Common myeloid progenitor, CD34-positive (primary cell): Measurements from ENCODE around the gene TRPC5OS. TPM values are rescaled to one million over a fixed set of nuclear protein-coding genes. Genes with fewer than 3 reads are reported as not detected.

Experiments
- CTCF ChIA-PET: fragments of 350-600 bp; sonication (Branson Sonifier 250); formaldehyde crosslinking; loops from one replicate; lab custom pipeline; 2021; ENCODE audit warnings: antibody characterized with exemption; lab: Charles Lee
- POLR2A ChIA-PET: fragments of 350-600 bp; sonication (Branson Sonifier 250); formaldehyde crosslinking; loops from one replicate; lab custom pipeline; 2021; ENCODE audit warnings: antibody characterized with exemption; lab: Charles Lee
- DNase-seq, 3 donors: peaks; one replicate each; pipeline versions ENCODE4 v3.0.0 to v3.0.0-alpha.2; 2013
- H3K27ac ChIP-seq, 2 experiments: 1 replicate in 1 of 2; 2 replicates in 1 of 2; pipeline ENCODE4 v1.7.0; 2013; ENCODE audit warnings: inconsistent platforms in 2 of 2, low read length in 2 of 2, mild to moderate bottlenecking in 2 of 2, low read depth in 1 of 2, moderate library complexity in 1 of 2; ENCODE audit not compliant: severe bottlenecking in 2 of 2, insufficient read depth in 1 of 2, poor library complexity in 1 of 2
- H3K27me3 ChIP-seq, 5 experiments: replicated peaks in 2 of 5; 1 replicate in 3 of 5; 2 replicates in 2 of 5; pipeline versions ENCODE4 v1.6.1 to v1.7.0; 2013; ENCODE audit warnings: low read length in 4 of 5, mild to moderate bottlenecking in 2 of 5, moderate library complexity in 2 of 5, inconsistent platforms in 1 of 5; ENCODE audit not compliant: insufficient read depth in 5 of 5, control insufficient read depth in 4 of 5
- H3K36me3 ChIP-seq, 4 experiments: 1 replicate in 2 of 4; 2 replicates in 2 of 4; pipeline versions ENCODE4 v1.6.1 to v1.7.0; 2013; ENCODE audit warnings: low read length in 3 of 4, control low read depth in 1 of 4, mild to moderate bottlenecking in 1 of 4; ENCODE audit not compliant: control insufficient read depth in 4 of 4, insufficient read depth in 4 of 4
- H3K4me1 ChIP-seq, 4 experiments: 1 replicate in 3 of 4; 2 replicates in 1 of 4; pipeline versions ENCODE4 v1.6.1 to v1.7.1; 2013; ENCODE audit warnings: low read length in 3 of 4, mild to moderate bottlenecking in 3 of 4, control low read depth in 1 of 4, inconsistent platforms in 1 of 4, moderate library complexity in 1 of 4; ENCODE audit not compliant: control insufficient read depth in 4 of 4, insufficient read depth in 4 of 4; ENCODE audit errors: control extremely low read depth in 1 of 4
- H3K4me3 ChIP-seq, 7 experiments: 1 replicate in 4 of 7; 2 replicates in 3 of 7; pipeline versions ENCODE4 v1.5.1 to v1.7.0; 2013; ENCODE audit warnings: mild to moderate bottlenecking in 7 of 7, low read length in 6 of 7, moderate library complexity in 6 of 7, inconsistent platforms in 2 of 7, low read depth in 2 of 7, control low read depth in 1 of 7; ENCODE audit not compliant: insufficient read depth in 4 of 7, control insufficient read depth in 1 of 7; ENCODE audit errors: extremely low read depth in 1 of 7
- H3K9me3 ChIP-seq, 5 experiments: 1 replicate in 4 of 5; 2 replicates in 1 of 5; pipeline versions ENCODE4 v1.6.1 to v1.7.1; 2013; ENCODE audit warnings: low read length in 4 of 5, mild to moderate bottlenecking in 2 of 5, inconsistent platforms in 1 of 5, low read depth in 1 of 5, moderate library complexity in 1 of 5; ENCODE audit not compliant: control insufficient read depth in 4 of 5, insufficient read depth in 2 of 5; ENCODE audit errors: control extremely low read depth in 1 of 5
- WGBS: methylation state at CpG from one replicate; pipeline ENCODE4 v1.1.5; 2013; ENCODE audit not compliant: insufficient coverage; 5-methylcytosine and 5-hydroxymethylcytosine counted together
- polyA plus RNA-seq: library from polyadenylated mRNA; unstranded; fragments of 120-200 nt; gene quantifications from one replicate; pipeline ENCODE4 v1.2.1, GENCODE V29; 2013

Gene TRPC5OS
- polyA plus RNA-seq = 0.12 TPM

DNA sequence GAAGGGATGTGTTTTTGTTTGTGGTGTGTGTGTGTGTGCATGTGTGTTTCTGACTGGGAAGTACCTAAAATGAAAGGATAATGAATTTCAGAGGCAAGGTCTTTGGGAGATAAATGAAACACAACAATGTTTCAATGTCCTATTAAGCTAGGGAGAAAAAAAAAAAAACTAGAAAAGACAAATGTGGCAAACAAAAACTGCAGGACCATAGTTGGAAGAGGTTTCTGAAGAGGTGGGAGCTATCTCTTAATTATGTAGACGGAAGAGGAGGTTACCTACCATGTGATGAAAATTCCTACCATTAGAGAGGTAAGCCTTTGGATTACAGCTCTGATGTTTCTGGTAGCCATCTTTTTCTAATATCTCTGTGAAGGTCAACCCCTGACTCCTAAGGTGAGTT lies at the start of gene TRPC5OS:
TRPC5OS (plus strand) TSS at position 301 of the 400 bp plus-strand sequence. CDS start 25,669 bp downstream, outside the sequence.
- Histone ChIP-seq H3K4me1 (no peaks in the 10 kb centered on the region), H3K9me3 (no peaks in the 10 kb centered on the region), H3K27ac (no peak within 1 kb of the TSS), H3K36me3 (no peaks in the 10 kb centered on the region), H3K4me3 (no peak within 1 kb of the TSS), H3K27me3 (peaks cover 0 to 7% (median 0%) of the 10 kb centered on the region in 5 experiments)
- WGBS = 90% methylated on average over 1 of the region's 1 CpG
- ChIA-PET CTCF (no interaction called here), POLR2A (no interaction called here)
- no peak for DNase-seq

GRCh38 chrX:111829345-111829744 lies 46.6 kb upstream of the TRPC5OS start:
- 88% methylated on average over 1 of the region's 2 CpGs for WGBS
- Histone ChIP-seq H3K36me3 (no peaks in the 10 kb centered on the region), H3K4me1 (no peaks in the 10 kb centered on the region), H3K27ac (no peak overlapping the region), H3K9me3 (no peaks in the 10 kb centered on the region), H3K27me3 (peaks cover 0 to 4% (median 0%) of the 10 kb centered on the region in 5 experiments), H3K4me3 (no peak overlapping the region)
- POLR2A ChIA-PET = no interaction called here
- DNase-seq = no peak
- CTCF ChIA-PET = no interaction called here

GRCh38 chrX:111830571-111830970 lies 45.4 kb upstream of the TRPC5OS start:
- DNase-seq = no peak
- Histone ChIP-seq H3K27ac (no peak overlapping the region), H3K27me3 (peaks cover 0 to 4% (median 0%) of the 10 kb centered on the region in 5 experiments), H3K36me3 (no peaks in the 10 kb centered on the region), H3K4me3 (no peak overlapping the region), H3K9me3 (no peaks in the 10 kb centered on the region), H3K4me1 (no peaks in the 10 kb centered on the region)
- WGBS = no CpG with 5 or more reads among the region's 2 CpGs
- POLR2A ChIA-PET = no interaction called here
- CTCF ChIA-PET = no interaction called here

GRCh38 chrX:111831343-111831742 lies 44.6 kb upstream of the TRPC5OS start:
- WGBS = no CpG with 5 or more reads among the region's 1 CpG
- Histone ChIP-seq H3K4me3 (no peak overlapping the region), H3K36me3 (no peaks in the 10 kb centered on the region)

DNA sequence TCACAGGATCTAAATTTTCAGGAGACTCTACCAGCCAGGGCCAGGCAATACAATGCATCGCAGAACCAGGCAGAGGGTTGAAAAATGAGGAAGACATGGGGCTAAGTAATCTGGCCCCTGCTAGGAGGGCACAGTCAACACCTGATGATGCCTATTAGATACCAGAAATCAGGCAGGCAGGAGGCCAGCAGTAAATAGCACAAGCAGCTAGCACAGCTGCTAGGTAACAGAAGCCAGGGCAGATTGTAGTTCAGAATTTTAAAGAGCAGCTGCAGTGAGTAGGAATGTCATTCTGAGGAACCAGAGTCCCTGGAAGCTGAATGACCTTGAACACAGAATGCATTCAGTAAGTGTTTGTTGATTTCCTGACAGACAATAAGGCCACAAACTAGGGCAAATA lies 38.8 kb upstream of the TRPC5OS start:
- no peak overlapping the region for H3K27ac ChIP-seq
- H3K36me3 ChIP-seq = no peaks in the 10 kb centered on the region
- no peak for DNase-seq
- H3K9me3 ChIP-seq = no peaks in the 10 kb centered on the region
- WGBS = 75% methylated on average over 1 of the region's 1 CpG
- ChIA-PET POLR2A (no interaction called here), CTCF (no interaction called here)
- no peaks in the 10 kb centered on the region for H3K4me1 ChIP-seq
- no peak overlapping the region for H3K4me3 ChIP-seq
- peaks cover 0 to 7% (median 0%) of the 10 kb centered on the region in 5 experiments for H3K27me3 ChIP-seq

More at GRCh38 chrX:111831343-111831742, 44.6 kb upstream of the TRPC5OS start:
- Histone ChIP-seq H3K4me1 (no peaks in the 10 kb centered on the region), H3K27ac (no peak overlapping the region), H3K9me3 (no peaks in the 10 kb centered on the region), H3K27me3 (peaks cover 0 to 9% (median 0%) of the 10 kb centered on the region in 5 experiments)
- ChIA-PET POLR2A (no interaction called here), CTCF (no interaction called here)
- DNase-seq = no peak

GRCh38 chrX:111847491-111848133 lies 28.4 kb upstream of the TRPC5OS start:
- POLR2A ChIA-PET = no interaction called here
- Histone ChIP-seq H3K27me3 (peaks cover 0 to 7% (median 0%) of the 10 kb centered on the region in 5 experiments), H3K36me3 (no peaks in the 10 kb centered on the region), H3K9me3 (no peaks in the 10 kb centered on the region), H3K27ac (no peak overlapping the region), H3K4me1 (no peaks in the 10 kb centered on the region), H3K4me3 (no peak overlapping the region)
- peak in 2 of 3 donors; percentile 1 to 11 for DNase-seq
- 42% methylated on average over 3 of the region's 4 CpGs for WGBS
- CTCF ChIA-PET = interaction anchor here (0.5 kb wide), 1 partner anchor 30 kb away, joined by 3 read pairs; no protein-coding TSS in a partner anchor

DNA sequence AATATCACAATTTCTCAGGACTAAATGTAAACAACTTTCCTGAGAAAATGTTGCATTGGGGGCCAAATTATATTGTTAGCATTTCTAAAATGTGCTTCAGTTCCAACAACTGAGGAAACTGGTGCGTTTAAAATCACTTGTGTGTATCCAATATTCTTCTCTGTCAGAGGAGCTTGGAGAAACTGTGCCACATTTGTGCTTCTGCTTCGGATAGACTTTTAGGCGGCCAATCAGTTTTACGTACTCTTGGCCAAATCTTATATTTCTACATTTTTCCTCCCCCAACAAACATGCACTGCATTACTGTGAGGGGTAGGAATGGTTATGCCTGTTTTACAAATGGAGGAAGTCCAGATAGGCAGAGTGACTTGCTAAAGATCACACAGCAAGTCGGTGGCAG lies 27.4 kb upstream of the TRPC5OS start:
- Histone ChIP-seq H3K4me1 (no peaks in the 10 kb centered on the region), H3K27me3 (peaks cover 0 to 7% (median 0%) of the 10 kb centered on the region in 5 experiments), H3K4me3 (no peak overlapping the region), H3K9me3 (no peaks in the 10 kb centered on the region), H3K36me3 (no peaks in the 10 kb centered on the region), H3K27ac (no peak overlapping the region)
- CTCF ChIA-PET = no interaction called here
- DNase-seq = no peak
- POLR2A ChIA-PET = no interaction called here
- 78% methylated on average over 1 of the region's 5 CpGs for WGBS
